Hypothalamus (tissue), 51 donors: ENCODE measurements around the gene CREB5.

Source experiments
- DNase-seq, 51 donors: peaks; one replicate each; lab custom pipeline; 2025; lab: John Stamatoyannopoulos, UW

The CREB5 gene

DNA sequence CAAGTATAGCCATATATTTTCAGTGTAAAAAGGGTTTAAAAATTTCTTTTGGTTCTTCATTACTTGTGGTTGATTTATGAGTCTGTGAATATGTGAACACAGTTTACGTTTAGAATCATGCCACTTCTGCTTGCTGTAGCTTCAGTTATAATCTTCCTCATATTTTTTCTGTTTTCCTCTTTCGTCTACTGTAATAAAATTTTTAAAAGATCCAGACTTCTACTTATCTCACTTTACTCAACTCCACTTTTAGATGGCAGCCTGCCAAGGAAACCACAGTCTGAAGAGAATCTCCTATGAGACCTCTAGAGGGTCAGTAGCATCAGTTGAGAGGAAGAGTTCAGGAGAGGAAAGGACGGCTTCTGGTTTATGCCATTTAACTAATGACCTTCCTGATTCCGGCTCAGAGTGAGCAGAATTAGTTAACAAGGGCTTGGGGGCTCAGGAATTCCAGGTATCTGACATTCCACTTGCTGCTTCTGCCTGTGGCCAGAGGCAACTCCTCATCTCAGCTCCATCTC lies 21.4 kb downstream of the CREB5 start:
- peak in 1 of 51 donors; percentile 3 for DNase-seq

DNA sequence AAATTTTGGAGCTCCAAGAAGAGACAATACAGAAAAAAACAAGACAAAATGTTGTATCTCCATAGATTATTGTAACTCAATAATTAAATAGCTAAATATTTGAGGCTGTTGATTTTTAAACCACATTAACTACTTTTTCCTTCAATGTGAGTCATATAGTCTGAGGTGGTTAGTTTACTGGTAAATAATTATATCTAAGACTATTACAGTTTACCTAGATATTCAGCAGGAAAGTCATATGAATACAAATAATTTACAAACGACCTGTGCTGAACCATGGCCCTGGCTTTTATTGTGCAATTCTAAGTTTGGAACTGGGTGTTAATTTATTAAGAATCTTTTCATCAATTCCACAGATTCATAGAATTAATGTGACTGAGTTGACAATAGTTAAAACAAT lies 22.2 kb downstream of the CREB5 start:
- DNase-seq = no peak

DNA sequence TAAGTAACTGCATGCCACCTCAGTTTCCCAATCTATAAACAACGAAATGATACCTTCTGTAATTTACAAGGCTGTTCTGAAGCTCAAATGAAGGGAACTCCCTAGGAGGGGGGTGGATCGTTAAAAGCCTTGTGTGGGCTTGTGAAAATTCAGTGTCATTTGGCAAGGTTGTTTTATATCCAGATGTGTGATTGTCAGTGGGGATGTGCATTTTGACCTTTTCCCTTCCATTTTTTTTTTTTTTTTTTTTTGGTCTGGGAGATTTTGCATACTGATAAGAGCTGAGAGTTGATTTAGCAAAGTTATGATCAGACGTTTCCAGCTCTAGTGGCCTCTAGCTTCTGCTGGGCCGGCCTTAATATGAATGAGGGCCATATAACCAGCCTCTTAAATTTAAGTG lies 22.8 kb downstream of the CREB5 start:
- DNase-seq = no peak

DNA sequence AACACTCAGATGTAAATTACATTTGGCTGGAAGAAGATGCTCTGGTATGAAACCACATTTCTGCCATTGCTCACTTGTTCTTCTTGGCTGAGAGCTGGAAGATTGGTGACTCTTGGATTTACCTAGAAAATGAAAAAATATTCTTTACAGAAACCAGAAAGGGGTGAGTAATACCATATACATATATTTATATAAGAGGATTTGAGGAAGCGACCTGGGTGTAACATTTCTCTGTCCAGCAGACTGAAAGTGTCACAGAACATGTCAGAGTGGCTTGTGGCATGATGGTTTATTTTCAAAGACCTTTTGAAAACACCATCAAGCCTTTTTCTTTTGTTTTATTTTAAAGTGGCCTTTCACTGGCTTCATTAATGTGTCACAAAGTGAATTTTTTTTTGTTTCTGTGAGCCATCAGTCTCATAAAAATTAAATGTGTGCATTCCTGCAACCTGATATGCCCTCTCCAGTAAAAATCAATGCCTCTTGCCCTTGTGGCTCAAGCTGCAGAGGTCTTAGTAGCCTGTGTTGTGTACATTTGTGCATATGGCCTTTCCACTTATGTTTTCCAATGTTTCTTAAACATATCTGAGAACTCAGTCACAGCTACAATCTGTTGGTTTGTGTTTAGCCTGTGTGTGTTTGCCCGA lies 23.5 kb downstream of the CREB5 start:
- no peak for DNase-seq

DNA sequence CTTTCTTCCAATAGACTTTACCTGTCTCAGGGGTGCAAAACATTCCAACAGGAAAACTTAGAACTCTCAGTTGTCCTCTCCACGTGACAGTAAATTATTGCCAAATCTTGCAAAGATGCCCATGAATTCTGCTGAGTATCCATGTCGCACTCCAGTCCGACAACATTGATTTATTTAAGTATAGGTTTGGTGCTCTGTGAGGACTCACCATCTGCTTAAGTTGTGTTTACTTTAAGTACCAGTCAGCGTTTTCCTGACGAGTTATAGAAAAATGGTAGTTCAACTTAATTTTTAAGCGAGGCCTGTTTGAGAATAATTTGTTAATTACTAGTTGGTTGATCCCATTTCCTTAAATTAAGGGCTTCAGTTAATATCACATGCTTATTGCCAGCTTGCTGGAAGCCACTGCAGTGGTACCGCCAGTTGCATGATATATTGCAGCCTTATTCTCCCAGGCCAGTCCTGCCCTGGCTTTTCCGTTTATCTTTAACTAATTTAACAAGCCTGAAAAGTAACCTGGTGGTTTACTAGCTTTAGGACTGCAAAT lies 27.8 kb downstream of the CREB5 start:
- DNase-seq = no peak

DNA sequence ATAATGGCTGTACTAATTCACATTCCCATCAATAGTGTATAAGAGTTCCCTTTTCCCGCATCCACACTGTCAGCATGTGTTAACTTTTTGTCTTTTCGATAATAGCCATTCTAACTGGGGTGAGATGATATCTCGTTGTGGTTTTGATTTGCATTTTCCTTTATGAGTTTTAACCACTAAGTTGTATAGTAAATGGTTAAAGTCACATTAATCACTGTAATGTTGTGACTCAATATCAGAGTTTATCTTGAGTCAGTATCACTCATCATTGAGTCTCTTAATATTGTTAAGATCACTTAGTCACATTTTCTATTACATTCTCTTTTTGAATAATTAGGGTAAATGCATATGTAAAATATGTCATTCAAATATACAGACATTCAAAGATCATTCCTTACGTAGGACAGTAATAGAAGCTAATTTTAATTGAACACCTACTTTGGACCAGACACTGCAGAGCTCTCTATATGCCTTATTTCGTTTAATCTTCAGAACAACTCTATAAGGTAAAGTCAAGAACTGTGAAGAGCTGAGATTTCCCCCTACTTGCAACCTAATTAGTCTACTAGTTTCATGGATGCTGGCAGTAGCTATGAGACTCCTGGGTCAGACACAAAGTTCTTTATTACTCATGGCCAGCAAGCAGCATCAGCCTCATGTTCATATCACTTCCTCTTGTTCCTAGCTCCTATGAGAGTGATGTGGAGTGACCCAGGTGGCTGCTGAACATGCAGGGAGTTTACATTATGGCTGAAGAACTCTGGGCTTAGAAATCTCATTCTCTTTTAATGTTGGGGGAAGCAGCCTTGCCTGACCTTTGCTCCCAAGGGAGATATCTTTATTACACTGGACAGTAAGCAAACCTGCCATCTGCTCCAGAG lies 30.5 kb downstream of the CREB5 start:
- DNase-seq = no peak

DNA sequence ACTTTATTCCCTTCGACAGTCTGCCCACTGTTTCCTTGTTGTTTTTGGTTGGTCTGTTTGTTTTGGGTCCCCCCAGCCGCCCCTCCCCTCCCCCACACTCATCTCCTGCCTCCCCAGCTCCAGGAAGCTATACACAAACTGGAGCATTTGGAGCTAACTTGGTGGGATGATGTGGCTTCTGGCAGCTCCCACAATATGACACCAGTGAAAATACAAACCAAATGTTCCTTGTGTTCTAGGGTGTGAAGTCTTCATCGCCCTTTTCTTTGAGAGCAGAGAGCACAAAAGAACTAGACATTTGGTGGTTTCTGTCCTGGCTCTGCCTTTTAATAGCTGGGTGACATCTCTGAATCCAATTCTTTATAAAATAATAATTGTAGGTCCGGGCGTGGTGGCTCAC lies 33.8 kb downstream of the CREB5 start:
- no peak for DNase-seq

DNA sequence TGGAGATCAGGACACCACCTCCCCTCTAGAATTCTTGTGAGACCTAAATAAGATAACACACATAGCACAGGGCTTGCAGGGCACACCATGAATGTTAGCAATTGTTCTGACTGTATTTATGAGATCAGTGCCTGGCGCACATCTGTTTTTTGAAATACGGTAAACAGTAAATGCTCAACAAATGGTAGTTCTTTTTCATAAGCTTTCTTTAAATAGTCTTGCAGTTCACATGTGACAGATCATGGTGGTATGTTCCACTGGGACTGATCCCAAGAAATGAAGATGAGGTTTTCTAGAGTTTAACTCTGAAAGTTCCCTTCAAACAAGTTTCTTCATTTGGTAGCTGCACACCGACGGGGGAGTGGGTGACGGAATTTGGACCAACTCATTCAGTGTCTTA lies 34.8 kb downstream of the CREB5 start:
- DNase-seq = no peak

DNA sequence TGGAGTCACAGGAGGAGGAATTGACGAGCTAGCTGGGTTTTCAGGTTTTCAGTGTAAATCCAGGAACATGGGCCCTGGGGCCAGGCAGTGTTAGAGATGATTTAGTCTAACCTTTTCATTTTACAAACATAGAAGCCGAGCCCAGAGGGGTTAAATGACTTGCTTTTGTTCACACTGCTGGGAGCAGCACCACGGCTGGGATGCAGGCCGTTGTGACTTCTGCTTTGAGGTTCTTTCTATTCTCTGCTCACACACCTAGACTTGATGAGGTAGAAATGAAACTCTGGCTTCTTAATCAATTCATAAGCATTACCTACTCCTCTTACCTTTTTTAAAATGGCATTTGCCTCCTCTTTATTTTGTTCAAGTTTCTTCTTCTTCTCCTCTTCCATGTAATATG lies 36.4 kb downstream of the CREB5 start:
- no peak for DNase-seq

DNA sequence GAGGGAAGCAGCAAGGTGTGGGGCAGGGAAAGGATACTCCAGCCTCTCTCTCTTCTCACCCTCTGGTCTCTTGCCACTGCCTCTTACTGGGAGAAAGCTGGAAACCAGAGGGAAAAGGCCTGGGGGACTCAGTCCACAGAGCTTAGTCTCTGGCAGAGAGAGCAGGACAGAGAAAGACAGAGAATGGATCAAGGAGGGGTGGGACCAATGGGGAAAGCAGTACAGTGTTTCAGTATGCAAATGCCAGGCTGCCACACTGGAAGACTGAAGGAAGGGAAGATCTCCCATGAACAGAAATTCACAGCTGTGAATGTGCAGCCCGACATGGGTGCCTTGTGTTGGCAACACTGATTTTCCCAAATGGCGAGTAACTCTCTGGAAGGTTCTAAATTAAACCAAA lies 40.4 kb downstream of the CREB5 start:
- no peak for DNase-seq

DNA sequence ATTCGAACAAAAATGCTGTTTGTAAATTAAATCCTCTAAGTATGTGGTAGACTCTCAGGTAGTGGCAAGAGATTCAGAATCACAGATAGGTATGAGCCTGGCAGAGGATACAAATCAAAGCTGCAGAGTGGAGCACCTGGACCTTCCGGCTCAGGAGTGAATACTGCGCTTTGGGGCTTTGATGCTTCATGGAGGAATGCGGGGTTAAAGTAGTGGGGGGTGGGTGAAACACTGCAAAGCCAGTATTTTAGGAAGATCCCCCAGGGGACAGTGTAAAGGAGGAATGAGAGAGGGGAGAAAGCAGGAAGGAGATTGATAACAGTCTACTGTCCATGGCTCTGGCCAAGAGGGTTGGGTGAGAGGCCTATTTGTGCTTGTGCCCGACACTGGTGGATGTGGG lies 43.2 kb downstream of the CREB5 start:
- no peak for DNase-seq

DNA sequence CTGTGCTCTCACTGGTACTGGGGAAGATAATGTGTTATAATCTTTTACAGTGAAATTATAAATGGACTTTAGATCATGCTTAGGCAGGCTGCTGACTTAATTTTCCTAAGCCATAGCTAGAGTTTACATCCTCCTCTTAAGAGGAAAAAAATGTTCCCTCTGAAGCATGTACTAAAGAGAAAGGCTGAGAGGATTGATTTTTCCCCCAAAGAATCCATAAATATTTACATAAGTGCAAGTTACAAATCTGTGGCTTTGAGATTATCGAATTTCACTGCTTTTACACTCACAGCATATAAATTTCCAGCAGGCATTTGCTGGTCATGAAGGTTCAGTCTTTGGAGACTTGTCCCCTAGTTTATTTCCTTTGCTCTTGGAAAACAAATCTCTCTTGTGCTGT lies 43.7 kb downstream of the CREB5 start:
- DNase-seq = no peak

DNA sequence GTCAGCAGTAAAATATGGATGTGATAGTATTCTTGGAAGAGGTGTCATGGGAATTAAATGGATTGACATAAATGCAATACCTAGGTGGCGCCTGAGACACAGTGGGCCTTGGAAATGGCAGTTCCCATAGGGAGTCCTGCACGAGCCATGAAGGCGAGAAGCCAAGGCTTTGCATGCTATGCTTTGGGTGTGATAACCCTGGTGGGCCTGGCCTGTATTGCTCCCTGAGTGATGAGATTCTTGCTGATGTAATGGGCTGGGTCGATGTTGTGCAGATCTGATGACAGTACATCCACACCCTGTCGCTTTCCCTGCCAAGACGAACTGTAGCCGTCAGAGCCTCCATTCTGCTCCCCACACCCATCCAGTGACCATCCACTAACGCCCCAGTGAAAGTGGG lies 46.4 kb downstream of the CREB5 start:
- DNase-seq = no peak

DNA sequence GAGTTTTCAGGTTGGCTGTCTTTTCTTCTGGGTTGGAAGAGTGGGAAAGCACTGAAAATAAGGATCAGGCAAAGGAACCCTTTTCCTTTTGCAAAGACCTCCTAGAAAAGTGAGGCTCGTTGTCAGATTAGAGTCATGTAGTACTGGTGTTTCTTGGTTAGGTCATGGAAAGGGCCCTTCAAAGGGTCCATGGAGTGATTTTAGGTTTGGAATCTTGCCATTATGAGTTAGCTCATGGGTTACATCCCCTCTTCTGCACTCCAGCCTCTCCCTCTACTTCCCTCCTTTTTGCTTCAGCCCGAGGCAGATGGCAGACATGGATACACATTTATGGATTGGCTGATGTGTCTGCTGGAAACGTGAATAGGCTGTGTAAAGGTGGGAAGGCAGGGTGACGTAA lies 47.0 kb downstream of the CREB5 start:
- no peak for DNase-seq

DNA sequence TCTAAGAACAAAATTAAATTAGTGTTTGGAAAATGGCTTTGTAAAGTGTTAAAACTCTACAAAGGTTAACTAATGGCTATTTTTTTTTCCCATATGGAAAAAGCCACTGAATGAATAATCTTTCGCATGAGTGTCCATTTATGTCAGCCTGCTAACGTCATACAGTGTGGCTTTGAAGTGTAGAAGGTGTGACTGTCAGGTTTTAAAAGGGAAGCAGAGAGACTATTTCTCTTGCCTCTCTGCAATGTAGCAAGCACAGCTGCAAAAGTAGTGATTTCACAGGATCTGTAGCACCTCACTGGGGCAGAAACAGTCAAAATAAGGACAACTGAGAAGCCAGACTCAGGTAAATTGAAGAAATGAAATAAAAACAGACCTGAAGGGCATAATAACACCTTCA lies 53.4 kb downstream of the CREB5 start:
- no peak for DNase-seq

DNA sequence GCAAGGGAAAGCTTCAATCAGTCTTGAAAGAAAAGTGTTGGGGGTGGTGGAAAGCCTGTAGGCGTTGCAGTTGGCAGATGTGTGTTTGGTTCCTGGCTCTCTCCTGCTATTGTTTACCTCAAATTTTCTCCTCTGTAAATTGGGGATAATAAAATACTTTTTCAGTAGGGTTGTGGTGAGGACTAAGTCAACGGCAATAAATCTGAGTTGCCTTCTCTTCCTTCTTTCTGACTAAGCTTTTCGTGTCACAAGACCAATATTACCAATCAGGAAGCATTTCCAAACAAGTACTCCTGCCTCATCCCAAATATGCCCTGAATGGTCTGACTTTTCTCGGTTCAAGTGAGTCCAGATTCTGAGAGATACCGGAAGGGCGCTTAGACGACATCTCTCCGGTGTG lies 54.0 kb downstream of the CREB5 start:
- DNase-seq = no peak

DNA sequence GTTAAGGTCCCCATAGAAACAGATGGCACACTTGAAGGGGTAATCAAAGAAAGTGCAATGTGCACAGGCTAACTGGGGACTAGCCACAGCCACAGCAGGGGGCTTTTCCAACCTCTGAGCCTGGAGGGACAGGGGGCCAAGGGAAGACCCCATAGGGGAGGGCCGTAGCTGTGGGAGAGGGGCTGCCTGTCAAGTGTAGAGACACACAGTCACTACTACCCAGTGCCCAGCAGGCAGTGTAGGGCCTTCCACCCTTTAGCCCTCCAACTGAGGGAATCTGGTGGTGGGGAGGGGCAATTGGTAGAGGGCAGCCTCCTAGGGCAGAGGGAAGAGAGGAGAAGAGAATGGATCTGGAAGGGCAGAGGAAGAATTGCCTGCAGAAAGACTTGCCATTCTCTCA lies 54.6 kb downstream of the CREB5 start:
- no peak for DNase-seq

DNA sequence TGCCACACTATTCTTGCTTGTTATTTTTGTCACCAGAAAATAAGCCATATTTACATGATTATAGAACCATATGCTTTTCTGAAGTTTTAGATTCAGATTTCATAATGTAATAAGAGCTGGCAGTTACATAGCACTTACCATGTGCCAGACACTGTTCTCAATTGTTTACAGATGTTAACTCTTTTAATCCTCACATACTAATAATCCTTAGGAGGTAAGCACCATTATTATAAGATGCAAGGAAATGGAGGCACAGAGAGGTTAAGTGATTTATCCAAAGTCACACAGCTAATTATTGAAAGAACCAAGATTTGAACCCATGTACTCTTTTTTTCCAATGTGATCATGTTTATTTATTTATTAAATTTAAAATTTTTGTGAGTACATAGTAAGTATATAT lies 57.2 kb downstream of the CREB5 start:
- DNase-seq = no peak

DNA sequence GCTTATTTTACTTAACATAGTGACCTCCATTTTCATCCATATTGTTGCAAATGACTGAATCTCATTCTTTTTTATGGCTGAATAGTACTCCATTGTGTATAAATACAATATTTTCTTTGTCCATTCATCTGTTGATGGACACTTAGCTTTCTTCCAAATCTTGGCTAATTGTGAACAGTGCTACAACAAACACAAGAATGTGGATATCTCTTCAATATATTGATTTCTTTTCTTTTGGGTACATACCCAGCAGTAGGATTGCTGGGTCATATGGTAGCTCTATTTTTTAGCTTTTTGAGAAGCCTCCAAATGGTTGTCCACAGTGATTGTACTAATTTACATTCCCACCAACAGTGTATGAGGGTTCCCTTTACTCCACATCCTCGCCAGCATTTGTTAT lies 58.0 kb downstream of the CREB5 start:
- DNase-seq = peak in 1 of 51 donors; percentile 42

DNA sequence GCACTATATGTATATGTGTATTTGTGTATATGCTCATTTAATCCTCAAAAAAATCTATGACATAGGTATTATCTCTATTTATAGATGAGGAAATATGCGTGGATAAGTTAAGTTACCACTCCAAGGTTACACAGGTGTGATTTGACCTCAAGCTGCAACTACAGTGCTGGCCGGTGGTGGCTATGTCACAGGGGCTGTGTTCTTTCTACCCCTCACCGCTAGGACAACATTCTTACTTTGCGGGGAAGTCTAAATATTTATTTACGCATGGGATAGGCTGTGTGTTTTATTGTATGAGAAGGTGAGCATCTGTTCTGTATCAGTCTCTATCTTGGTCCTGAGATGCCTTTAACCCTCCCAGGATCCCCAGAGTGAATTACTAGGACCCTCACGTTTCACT lies 60.0 kb downstream of the CREB5 start:
- no peak for DNase-seq

DNA sequence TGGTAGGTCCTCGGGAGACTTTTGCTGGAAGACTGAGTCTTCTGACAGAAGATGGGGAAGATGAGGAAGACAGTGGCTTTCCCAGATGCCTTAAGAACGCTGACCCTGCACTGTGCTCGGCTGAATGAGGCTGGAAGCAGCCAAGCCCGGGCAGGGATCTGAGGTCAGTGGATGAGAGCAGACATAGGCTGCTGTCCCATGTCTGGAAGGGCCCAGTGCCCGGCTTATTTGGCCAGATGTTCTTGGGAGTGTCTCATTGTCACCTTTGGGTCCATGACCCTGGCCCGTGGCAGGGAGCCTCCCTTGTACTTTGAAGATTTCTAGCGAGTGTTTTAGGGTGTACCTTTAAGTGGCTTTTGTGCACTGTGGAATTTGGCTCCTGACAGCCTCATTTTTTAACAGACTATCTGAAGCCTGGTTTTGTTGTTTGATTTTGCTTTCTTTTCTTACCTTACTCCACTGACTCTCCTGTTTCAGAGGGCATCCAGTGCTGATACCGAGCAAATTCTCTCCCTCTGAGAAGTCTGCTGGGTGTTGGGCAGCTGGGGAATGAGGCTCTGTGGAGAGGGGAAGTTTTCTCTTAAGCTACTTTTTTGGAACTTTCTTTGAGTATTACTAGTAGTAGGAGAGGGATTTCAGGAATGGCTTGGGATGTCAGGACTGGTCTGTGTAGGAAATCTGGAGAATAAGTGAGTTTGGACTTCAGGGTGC lies 61.4 kb downstream of the CREB5 start:
- DNase-seq = peak in 12 of 51 donors; percentile 1 to 34 (median 17)
